IgD-negative memory B cell (primary cell): ENCODE data around the gene SYNRG. TPM values are rescaled to one million over a fixed set of nuclear protein-coding genes. Genes with fewer than 3 reads are reported as not detected.

ENCODE experiments used
- H3K27ac Mint-ChIP-seq, 3 donors: one replicate each; pipeline ENCODE4 v1.8.0; 2020 to 2022; ENCODE audit warnings: mild to moderate bottlenecking in 3 of 3, mixed read lengths in 3 of 3, moderate library complexity in 1 of 3
- H3K27me3 Mint-ChIP-seq: one replicate; pipeline ENCODE4 v1.8.0; 2021; ENCODE audit warnings: mixed read lengths
- H3K36me3 Mint-ChIP-seq: one replicate; pipeline ENCODE4 v1.8.0; 2020; ENCODE audit warnings: mild to moderate bottlenecking, mixed read lengths
- H3K4me1 Mint-ChIP-seq, 3 donors: one replicate each; pipeline ENCODE4 v1.8.0; 2020 to 2022; ENCODE audit warnings: mixed read lengths in 3 of 3, mild to moderate bottlenecking in 1 of 3
- H3K4me3 Mint-ChIP-seq, 4 donors: one replicate each; pipeline ENCODE4 v1.8.0; 2020 to 2022; ENCODE audit warnings: mild to moderate bottlenecking in 4 of 4, mixed read lengths in 4 of 4, moderate library complexity in 3 of 4
- H3K9me3 Mint-ChIP-seq, 3 donors: one replicate each; pipeline ENCODE4 v1.8.0; 2020 to 2021; ENCODE audit warnings: mixed read lengths in 3 of 3, mild to moderate bottlenecking in 1 of 3
- polyA plus RNA-seq: library from polyadenylated mRNA; unstranded; fragments of 300-500 nt; fragmentation: Illumina TruSeq; gene quantifications from one replicate; pipeline ENCODE4 v1.2.3, GENCODE V29; 2021

SYNRG gene
- polyA plus RNA-seq, 1 donor from 2014 or later, result 70.9 TPM

DNA sequence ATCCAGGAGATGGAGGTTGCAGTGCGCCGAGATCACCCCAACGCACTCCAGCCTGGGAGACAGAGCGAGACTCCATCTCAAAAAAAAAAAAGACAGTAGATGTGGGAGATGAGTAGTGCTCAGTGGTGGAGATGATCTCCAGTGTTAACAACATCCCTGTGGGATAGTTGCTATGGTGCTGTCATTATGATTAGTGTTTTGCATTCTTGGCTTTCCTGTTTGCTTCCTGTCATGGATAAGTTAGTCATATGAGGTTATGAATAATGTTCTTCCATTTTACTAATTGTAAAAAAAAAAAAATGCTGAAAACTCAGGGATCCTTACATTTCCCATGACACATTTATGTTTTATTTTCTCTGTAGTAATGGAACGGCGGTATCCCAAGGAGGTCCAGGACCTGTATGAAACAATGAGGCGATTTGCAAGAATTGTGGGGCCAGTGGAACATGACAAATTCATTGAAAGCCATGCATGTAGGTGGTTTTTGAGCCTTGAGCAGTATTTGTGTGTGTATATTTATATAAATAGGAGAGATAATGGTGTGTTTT lies 144.1 kb downstream of the SYNRG start:
- Mint-ChIP-seq H3K4me3 (no peak overlapping the region), H3K9me3 (no peaks in the 10 kb centered on the region), H3K4me1 (no peaks in the 10 kb centered on the region), H3K36me3 (peaks cover 9% of the 10 kb centered on the region), H3K27me3 (no peaks in the 10 kb centered on the region), H3K27ac (no peak overlapping the region)

Other genes starting within 250 kb of the SYNRG start
- not detected for gene C17orf78, start 233.4 kb downstream of the SYNRG start, polyA plus RNA-seq
- 6.0 TPM for gene ACACA, start 202.6 kb downstream of the SYNRG start, polyA plus RNA-seq
- 15.1 TPM for gene TADA2A, start 202.5 kb downstream of the SYNRG start, polyA plus RNA-seq
- gene DUSP14, start 119.5 kb downstream of the SYNRG start, polyA plus RNA-seq, result 8.5 TPM
- 13.8 TPM for gene DDX52, start 34.0 kb upstream of the SYNRG start, polyA plus RNA-seq
- gene HNF1B, start 135.6 kb upstream of the SYNRG start, polyA plus RNA-seq, result not detected